Thyroid gland (tissue), 4 donors: ENCODE data around the gene MSS51. TPM values are rescaled to one million over a fixed set of nuclear protein-coding genes. Genes with fewer than 3 reads are reported as not detected.

Source experiments
- DNase-seq, 2 donors: peaks; one replicate each; pipeline ENCODE4 v3.0.0-alpha.2; 2019
- H3K27ac ChIP-seq, 3 donors: fragments of 200-600 bp; sonication (generic); 1 replicate in 2 of 3; 2 replicates in 1 of 3; pipeline ENCODE4 v1.5.1; 2016 to 2019; ENCODE audit warnings: mild to moderate bottlenecking in 1 of 3, moderate library complexity in 1 of 3
- H3K27me3 ChIP-seq: fragments of 200-600 bp; sonication (generic); one replicate; pipeline ENCODE4 v1.5.1; 2019
- H3K36me3 ChIP-seq, 2 donors: fragments of 200-600 bp; sonication (generic); one replicate each; pipeline ENCODE4 v1.5.1; 2016 to 2019
- H3K4me1 ChIP-seq, 2 donors: fragments of 200-600 bp; sonication (generic); one replicate each; pipeline ENCODE4 v1.5.1; 2017 to 2019
- H3K4me3 ChIP-seq, 3 donors: fragments of 200-600 bp; sonication (generic); replicated peaks in 1 of 3; 1 replicate in 2 of 3; 2 replicates in 1 of 3; pipeline ENCODE4 v1.5.1; 2016; ENCODE audit warnings: mild to moderate bottlenecking in 1 of 3
- H3K9me3 ChIP-seq: fragments of 200-600 bp; sonication (generic); one replicate; pipeline ENCODE4 v1.5.1; 2017
- CTCF ChIP-seq, 6 experiments: fragments of 200-600 bp in 3 of 6; fragments of 450-650 bp in 3 of 6; sonication (generic) in 3 of 6; IDR thresholded peaks; one replicate each; pipeline ENCODE4 v1.5.1; 2016 to 2019; ENCODE audit warnings: antibody characterized with exemption in 6 of 6, mild to moderate bottlenecking in 2 of 6, inconsistent platforms in 1 of 6, moderate library complexity in 1 of 6
- POLR2A ChIP-seq, 2 donors: fragments of 450-650 bp; IDR thresholded peaks; one replicate each; pipeline ENCODE4 v1.6.1; 2017; ENCODE audit warnings: antibody characterized with exemption in 2 of 2, mild to moderate bottlenecking in 2 of 2, moderate library complexity in 1 of 2
- WGBS, 2 donors: methylation state at CpG; one replicate each; pipeline ENCODE4 v1.1.5; 2017; 5-methylcytosine and 5-hydroxymethylcytosine counted together
- intact Hi-C: fragments of 100-400 bp; cut with DNase I; formaldehyde crosslinking; loops from one replicate; pipeline ENCODE4 v1.15.1; 2023
- total RNA-seq, 4 donors: library from RNA; depleted of rRNA; stranded (reverse); fragments of >200 nt; gene quantifications; one replicate each; pipeline ENCODE4 v1.2.3, GENCODE V29; 2016

The MSS51 gene
- total RNA-seq, 4 donors from 2014 or later = 0.94 to 2.9 (median 1.9) TPM

DNA sequence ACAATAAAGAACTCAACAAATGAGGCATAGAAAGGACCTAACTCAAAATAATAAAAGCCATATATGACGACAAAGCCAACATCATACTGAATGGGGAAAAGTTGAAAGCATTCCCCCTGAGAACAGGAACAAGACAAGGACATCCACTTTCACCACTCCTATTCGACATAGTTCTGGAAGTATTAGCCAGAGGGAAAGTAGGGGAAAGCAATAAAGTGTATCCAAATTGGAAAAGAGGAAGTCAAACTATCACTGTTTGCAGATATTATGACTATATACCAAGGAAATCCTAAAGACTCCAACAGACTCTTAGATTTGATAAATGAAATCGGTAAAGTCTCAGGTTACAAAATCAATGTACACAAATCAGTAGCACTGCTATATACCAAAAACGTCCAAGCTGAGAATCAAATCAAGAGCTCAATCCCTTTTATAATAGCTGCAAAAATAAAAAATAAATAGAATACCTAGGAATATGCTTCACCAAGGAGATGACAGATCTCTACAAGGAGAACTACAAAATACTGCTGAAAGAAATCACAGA is 24.3 kb downstream of the MSS51 start:
- no peak for DNase-seq
- Histone ChIP-seq H3K27ac (no peak overlapping the region), H3K27me3 (no peaks in the 10 kb centered on the region), H3K4me1 (peaks cover 8 to 21% of the 10 kb centered on the region in 2 donors), H3K9me3 (no peaks in the 10 kb centered on the region), H3K36me3 (no peaks in the 10 kb centered on the region), H3K4me3 (no peak overlapping the region)
- intact Hi-C loops = no loop called here
- WGBS, 2 donors = 83 to 87% methylated on average over 4 of the region's 4 CpGs
- no peak for TF ChIP-seq CTCF (IDR thresholded peaks at IDR 0.05)
- TF ChIP-seq POLR2A (IDR thresholded peaks at IDR 0.05) = no peak

DNA sequence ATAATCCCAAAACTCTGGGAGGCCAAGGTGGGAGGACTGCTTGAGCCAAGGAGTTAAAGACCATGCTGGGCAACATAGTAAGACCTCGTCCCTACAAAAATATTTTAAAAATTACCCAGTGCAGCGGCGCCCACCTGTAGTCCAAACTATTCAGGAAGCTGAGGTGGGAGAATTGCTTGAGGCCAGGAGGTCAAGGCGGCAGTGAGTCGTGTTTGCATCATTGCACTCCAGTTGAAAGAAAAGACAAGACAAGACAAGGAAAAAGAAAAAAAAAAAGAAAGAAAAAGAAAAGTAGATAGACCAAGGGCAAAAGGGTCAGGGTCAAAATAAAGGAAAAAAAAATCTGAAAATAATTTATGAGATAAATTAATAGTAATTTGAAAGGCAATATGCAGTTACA is 25.3 kb downstream of the MSS51 start:
- intact Hi-C loops = no loop called here
- Histone ChIP-seq H3K36me3 (no peaks in the 10 kb centered on the region), H3K27me3 (no peaks in the 10 kb centered on the region), H3K27ac (no peak overlapping the region), H3K4me3 (no peak overlapping the region), H3K4me1 (peaks cover 8 to 21% of the 10 kb centered on the region in 2 donors), H3K9me3 (no peaks in the 10 kb centered on the region)
- WGBS, 2 donors = 92 to 95% methylated on average over 5 of the region's 5 CpGs
- DNase-seq = no peak
- no peak for TF ChIP-seq POLR2A (IDR thresholded peaks at IDR 0.05)
- no peak for TF ChIP-seq CTCF (IDR thresholded peaks at IDR 0.05)

GRCh38 chr10:73407495-73407894 is 25.9 kb downstream of the MSS51 start:
- Histone ChIP-seq H3K4me1 (peaks cover 7 to 16% of the 10 kb centered on the region in 2 donors), H3K27me3 (no peaks in the 10 kb centered on the region), H3K36me3 (no peaks in the 10 kb centered on the region), H3K4me3 (no peak overlapping the region), H3K9me3 (no peaks in the 10 kb centered on the region), H3K27ac (no peak overlapping the region)
- no peak for TF ChIP-seq POLR2A (IDR thresholded peaks at IDR 0.05)
- TF ChIP-seq CTCF (IDR thresholded peaks at IDR 0.05) = no peak
- no peak for DNase-seq
- WGBS, 2 donors = 83 to 92% methylated on average over 1 of the region's 1 CpG
- intact Hi-C loops = no loop called here

DNA sequence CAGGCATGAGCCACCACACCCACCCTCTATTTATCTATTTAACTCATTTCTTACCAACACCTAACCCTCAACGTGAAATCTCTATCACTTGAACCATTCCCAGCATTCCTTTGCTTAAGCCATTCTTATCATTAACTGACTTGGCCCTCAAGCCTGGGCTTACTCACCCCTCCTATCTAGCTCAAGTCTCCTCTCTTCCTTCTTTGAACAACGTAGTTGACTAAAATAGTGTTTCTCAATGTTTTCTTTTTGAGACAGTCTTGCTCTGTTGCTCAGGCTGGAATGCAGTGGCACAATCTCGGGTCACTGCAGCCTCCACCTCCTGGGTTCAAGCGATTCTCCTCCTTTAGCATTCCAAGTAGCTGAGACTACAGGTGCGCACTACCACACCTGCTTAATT is 26.5 kb downstream of the MSS51 start:
- no peaks in the 10 kb centered on the region for H3K27me3 ChIP-seq
- H3K27ac ChIP-seq = no peak overlapping the region
- peaks cover under 1 to 9% of the 10 kb centered on the region in 2 donors for H3K4me1 ChIP-seq
- H3K36me3 ChIP-seq = no peaks in the 10 kb centered on the region
- WGBS, 2 donors = 78% methylated on average over 5 of the region's 5 CpGs
- DNase-seq = no peak
- H3K4me3 ChIP-seq = no peak overlapping the region
- no peaks in the 10 kb centered on the region for H3K9me3 ChIP-seq
- TF ChIP-seq CTCF (IDR thresholded peaks at IDR 0.05) (no peak), POLR2A (IDR thresholded peaks at IDR 0.05) (no peak)
- intact Hi-C loops = no loop called here

GRCh38 chr10:73405556-73405955 is 27.8 kb downstream of the MSS51 start:
- no peaks in the 10 kb centered on the region for H3K27me3 ChIP-seq
- no peak overlapping the region for H3K27ac ChIP-seq
- 96 to 98% methylated on average over 3 of the region's 3 CpGs for WGBS, 2 donors
- H3K36me3 ChIP-seq = no peaks in the 10 kb centered on the region
- no peak overlapping the region for H3K4me3 ChIP-seq
- TF ChIP-seq POLR2A (IDR thresholded peaks at IDR 0.05) (no peak), CTCF (IDR thresholded peaks at IDR 0.05) (no peak)
- no peak for DNase-seq
- intact Hi-C loops = no loop called here
- no peaks in the 10 kb centered on the region for H3K9me3 ChIP-seq
- H3K4me1 ChIP-seq = peaks cover 0 to 3% of the 10 kb centered on the region in 2 donors
